ENCODE data around the gene TPMT.
"Not testable (repeated sequence)": the region's sequence is repeated elsewhere in the genome, so short reads cannot be mapped to it uniquely, and the experiment has no call there.

The TPMT gene

GRCh38 chr6:18154507-18155149 is at the start of gene TPMT:
TSS of gene TPMT (minus strand) at chr6:18155077. CDS start at chr6:18149127, 5,950 bp downstream.
- DNase-seq = no peak

- DNase-seq = no peak
Observed at GRCh38 chr6:18203786-18204185, 48.9 kb upstream of the TPMT start.

- DNase-seq = no peak
Observed at GRCh38 chr6:18192026-18192425, 37.1 kb upstream of the TPMT start.

GRCh38 chr6:18189196-18189595 is 34.3 kb upstream of the TPMT start:
- DNase-seq = no peak

- no peak for DNase-seq
Observed at GRCh38 chr6:18187701-18188100, 32.8 kb upstream of the TPMT start.

- no peak for DNase-seq
Observed at GRCh38 chr6:18186540-18187250, 31.8 kb upstream of the TPMT start.

GRCh38 chr6:18186033-18186432 is 31.2 kb upstream of the TPMT start:
- DNase-seq = no peak

GRCh38 chr6:18185624-18186023 is 30.7 kb upstream of the TPMT start:
- no peak for DNase-seq

GRCh38 chr6:18183766-18184165 is 28.9 kb upstream of the TPMT start:
- no peak for DNase-seq

GRCh38 chr6:18182568-18182967 is 27.7 kb upstream of the TPMT start:
- DNase-seq = no peak

GRCh38 chr6:18179770-18180356 is 25.0 kb upstream of the TPMT start:
- DNase-seq = no peak

GRCh38 chr6:18178960-18179615 is 24.2 kb upstream of the TPMT start:
- no peak for DNase-seq

- DNase-seq = no peak
Observed at GRCh38 chr6:18177286-18177965, 22.5 kb upstream of the TPMT start.

GRCh38 chr6:18176198-18176597 is 21.3 kb upstream of the TPMT start:
- not testable (repeated sequence) for DNase-seq

- no peak for DNase-seq
Observed at GRCh38 chr6:18171871-18172270, 17.0 kb upstream of the TPMT start.

GRCh38 chr6:18168264-18168663 is 13.4 kb upstream of the TPMT start:
- no peak for DNase-seq

GRCh38 chr6:18166312-18167036 is 11.6 kb upstream of the TPMT start:
- no peak for DNase-seq

GRCh38 chr6:18165751-18166150 is 10.9 kb upstream of the TPMT start:
- DNase-seq = no peak

- no peak for DNase-seq
Observed at GRCh38 chr6:18162401-18162800, 7.5 kb upstream of the TPMT start.

GRCh38 chr6:18161431-18161830 is 6.6 kb upstream of the TPMT start:
- DNase-seq = no peak

- DNase-seq = peak; percentile 35
Observed at GRCh38 chr6:18160911-18161310, 6.0 kb upstream of the TPMT start.

- DNase-seq = peak; percentile 61
Observed at GRCh38 chr6:18155864-18156421, 1.1 kb upstream of the TPMT start.
